22Rv1 (cell line): ENCODE data around the gene SLC6A5.

ENCODE experiments used
- CTCF ChIP-seq: fragments of 450-650 bp; IDR thresholded peaks from 2 replicates; pipeline ENCODE4 v1.5.1; 2017; ENCODE audit warnings: mild to moderate bottlenecking
- ZFX ChIP-seq: fragments of 450-650 bp; IDR thresholded peaks from 2 replicates; pipeline ENCODE4 v1.6.1; 2017; ENCODE audit warnings: antibody characterized with exemption, borderline replicate concordance

GRCh38 chr11:20656901-20657300, 57.5 kb downstream of the SLC6A5 start:
- TF ChIP-seq CTCF (no peak), ZFX (no peak)
